NT2/D1 (cell line): Measurements from ENCODE around the gene HEG1.

ENCODE experiments used
- DNase-seq: peaks from one replicate; pipeline ENCODE4 v3.0.0-alpha.2; 2011; ENCODE audit warnings: low read depth, low spot score
- H3K27me3 ChIP-seq: 2 replicates; pipeline ENCODE4 v1.6.0; 2011; ENCODE audit warnings: mild to moderate bottlenecking; ENCODE audit not compliant: insufficient read length, insufficient read depth
- H3K36me3 ChIP-seq: 2 replicates; pipeline ENCODE4 v1.6.1; 2011; ENCODE audit warnings: mild to moderate bottlenecking, low read length, mixed read lengths; ENCODE audit not compliant: insufficient read depth, insufficient read length
- H3K4me1 ChIP-seq: 2 replicates; pipeline ENCODE4 v1.5.1; 2011; ENCODE audit not compliant: insufficient read depth, insufficient read length
- H3K4me3 ChIP-seq: 2 replicates; pipeline ENCODE4 v1.5.1; 2011; ENCODE audit warnings: low read depth; ENCODE audit not compliant: insufficient read length
- H3K9ac ChIP-seq: 2 replicates; pipeline ENCODE4 v1.6.0; 2011; ENCODE audit warnings: low read depth; ENCODE audit not compliant: insufficient read length
- H3K9me3 ChIP-seq: 2 replicates; pipeline ENCODE4 v1.5.1; 2011; ENCODE audit warnings: mild to moderate bottlenecking, low read length; ENCODE audit not compliant: insufficient read depth
- SUZ12 ChIP-seq: IDR thresholded peaks from 2 replicates; pipeline ENCODE4 v1.6.1; 2011; ENCODE audit not compliant: insufficient read length, insufficient read depth; ENCODE audit errors: extremely low read depth
- YY1 ChIP-seq: IDR thresholded peaks from 2 replicates; pipeline ENCODE4 v1.6.1; 2011; ENCODE audit not compliant: insufficient read length, insufficient read depth
- ZNF274 ChIP-seq: IDR thresholded peaks from 2 replicates; pipeline ENCODE4 v1.6.1; 2011; ENCODE audit warnings: mild to moderate bottlenecking, low read depth, low read length

Gene HEG1

GRCh38 chr3:125069968-125070745 is 14.4 kb upstream of the HEG1 start:
- H3K9me3 ChIP-seq: no peaks in the 10 kb centered on the region
- H3K4me3 ChIP-seq: no peak overlapping the region
- DNase-seq: no peak
- no peak for TF ChIP-seq YY1
- TF ChIP-seq ZNF274: no peak
- TF ChIP-seq SUZ12: no peak
- no peak overlapping the region for H3K9ac ChIP-seq
- H3K36me3 ChIP-seq: no peaks in the 10 kb centered on the region
- H3K27me3 ChIP-seq: no peaks in the 10 kb centered on the region
- no peaks in the 10 kb centered on the region for H3K4me1 ChIP-seq

GRCh38 chr3:125069452-125069851 is 13.7 kb upstream of the HEG1 start:
- Histone ChIP-seq H3K9me3 (no peaks in the 10 kb centered on the region; the same call in 1 of the 2 replicates), H3K9ac (no peak overlapping the region)
- DNase-seq: no peak

GRCh38 chr3:125068265-125068664 is 12.5 kb upstream of the HEG1 start:
- Histone ChIP-seq H3K27me3 (no peaks in the 10 kb centered on the region), H3K4me3 (no peak overlapping the region), H3K36me3 (no peaks in the 10 kb centered on the region), H3K9me3 (no peaks in the 10 kb centered on the region; the same call in 1 of the 2 replicates), H3K9ac (no peak overlapping the region), H3K4me1 (no peaks in the 10 kb centered on the region)
- DNase-seq: no peak
- TF ChIP-seq YY1 (no peak), SUZ12 (no peak), ZNF274 (no peak)

More at GRCh38 chr3:125069452-125069851, 13.7 kb upstream of the HEG1 start:
- no peaks in the 10 kb centered on the region for H3K27me3 ChIP-seq
- H3K36me3 ChIP-seq: no peaks in the 10 kb centered on the region
- H3K4me1 ChIP-seq: no peaks in the 10 kb centered on the region
- no peak overlapping the region for H3K4me3 ChIP-seq
- no peak for TF ChIP-seq YY1
- TF ChIP-seq SUZ12: no peak
- no peak for TF ChIP-seq ZNF274

- Histone ChIP-seq H3K9ac (no peak overlapping the region), H3K4me1 (no peaks in the 10 kb centered on the region), H3K27me3 (no peaks in the 10 kb centered on the region), H3K4me3 (no peak overlapping the region), H3K9me3 (no peaks in the 10 kb centered on the region; the same call in 1 of the 2 replicates), H3K36me3 (no peaks in the 10 kb centered on the region)
- no peak for TF ChIP-seq YY1
- DNase-seq: no peak
These were observed 11.4 kb upstream of the HEG1 start for GRCh38 chr3:125067225-125067624.

GRCh38 chr3:125062904-125063618 is 7.3 kb upstream of the HEG1 start:
- DNase-seq: no peak
- Histone ChIP-seq H3K4me3 (no peak overlapping the region), H3K4me1 (peaks cover 8% of the 10 kb centered on the region), H3K27me3 (no peaks in the 10 kb centered on the region), H3K36me3 (no peaks in the 10 kb centered on the region), H3K9ac (no peak overlapping the region), H3K9me3 (no peaks in the 10 kb centered on the region; the same call in 1 of the 2 replicates)
- TF ChIP-seq ZNF274 (no peak), YY1 (no peak), SUZ12 (no peak)

GRCh38 chr3:125061646-125062045 is 5.8 kb upstream of the HEG1 start:
- H3K4me3 ChIP-seq: no peak overlapping the region
- no peak for TF ChIP-seq YY1
- no peak for TF ChIP-seq SUZ12
- TF ChIP-seq ZNF274: no peak

GRCh38 chr3:125061170-125061569 is 5.4 kb upstream of the HEG1 start:
- H3K9me3 ChIP-seq: no peaks in the 10 kb centered on the region; the same call in 1 of the 2 replicates
- H3K4me3 ChIP-seq: no peak overlapping the region
- H3K9ac ChIP-seq: no peak overlapping the region
- TF ChIP-seq YY1 (no peak), ZNF274 (no peak), SUZ12 (no peak)
- no peak for DNase-seq
- H3K4me1 ChIP-seq: peaks cover 11% of the 10 kb centered on the region
- no peaks in the 10 kb centered on the region for H3K36me3 ChIP-seq
- H3K27me3 ChIP-seq: peaks cover 12% of the 10 kb centered on the region

More at GRCh38 chr3:125061646-125062045, 5.8 kb upstream of the HEG1 start:
- DNase-seq: no peak
- Histone ChIP-seq H3K27me3 (peaks cover 10% of the 10 kb centered on the region), H3K36me3 (no peaks in the 10 kb centered on the region), H3K4me1 (peaks cover 11% of the 10 kb centered on the region), H3K9ac (no peak overlapping the region), H3K9me3 (no peaks in the 10 kb centered on the region; the same call in 1 of the 2 replicates)
